ENCODE data around the gene SMG9. TPM values are rescaled to one million over a fixed set of nuclear protein-coding genes. Genes with fewer than 3 reads are reported as not detected.
"Not testable (repeated sequence)": the region's sequence is repeated elsewhere in the genome, so short reads cannot be mapped to it uniquely, and the experiment has no call there.

SMG9 gene
- total RNA-seq, 3 donors from 2014 or later: 10.6 to 29.9 (median 20.6) TPM

- H3K4me1 ChIP-seq: peaks cover 0 to 18% of the 10 kb centered on the region in 2 donors
- intact Hi-C loops (cut with DNase I; ENCODE audit: low total_unique reads): no loop called here
- peak in 1 of 2 donors; percentile 68 for DNase-seq (ENCODE audit: low spot score in 2 of 2)
- no peaks in the 10 kb centered on the region for H3K9me3 ChIP-seq
- TF ChIP-seq POLR2AphosphoS5 (IDR thresholded peaks at IDR 0.05): no peak
- TF ChIP-seq CTCF (IDR thresholded peaks at IDR 0.05): no peak
- TF ChIP-seq POLR2A (IDR thresholded peaks at IDR 0.05): no peak
- peak overlapping the region in 2 of 3 donors; percentile 50 to 57 for H3K4me3 ChIP-seq
- H3K36me3 ChIP-seq: no peaks in the 10 kb centered on the region
- H3K27ac ChIP-seq: peak overlapping the region; percentile 84 to 87
- no peaks in the 10 kb centered on the region for H3K27me3 ChIP-seq
These were observed 24.5 kb upstream of the SMG9 start for GRCh38 chr19:43779147-43779819.

GRCh38 chr19:43778651-43779050 lies 23.9 kb upstream of the SMG9 start:
- TF ChIP-seq CTCF (IDR thresholded peaks at IDR 0.05): no peak
- no peak for TF ChIP-seq POLR2AphosphoS5 (IDR thresholded peaks at IDR 0.05)
- no peak for TF ChIP-seq POLR2A (IDR thresholded peaks at IDR 0.05)
- peaks cover 0 to 12% of the 10 kb centered on the region in 2 donors for H3K4me1 ChIP-seq
- H3K27ac ChIP-seq: peak overlapping the region; percentile 84 to 87
- no peaks in the 10 kb centered on the region for H3K27me3 ChIP-seq
- H3K4me3 ChIP-seq: peak overlapping the region in 1 of 3 donors; percentile 50
- intact Hi-C loops (cut with DNase I; ENCODE audit: low total_unique reads): no loop called here
- H3K9me3 ChIP-seq: no peaks in the 10 kb centered on the region
- H3K36me3 ChIP-seq: no peaks in the 10 kb centered on the region
- DNase-seq (ENCODE audit: low spot score in 2 of 2): no peak

- H3K4me3 ChIP-seq: peak overlapping the region in 1 of 3 donors; percentile 18
- no peaks in the 10 kb centered on the region for H3K27me3 ChIP-seq
- H3K9me3 ChIP-seq: no peaks in the 10 kb centered on the region
These were observed 22.5 kb upstream of the SMG9 start for GRCh38 chr19:43777163-43777695.

GRCh38 chr19:43776286-43776685 lies 21.5 kb upstream of the SMG9 start:
- no peak for TF ChIP-seq POLR2AphosphoS5 (IDR thresholded peaks at IDR 0.05)
- no peak for TF ChIP-seq POLR2A (IDR thresholded peaks at IDR 0.05)
- TF ChIP-seq CTCF (IDR thresholded peaks at IDR 0.05): no peak
- peak overlapping the region in 1 of 2 donors; percentile 12 for H3K27ac ChIP-seq
- H3K27me3 ChIP-seq: no peaks in the 10 kb centered on the region
- no peak for DNase-seq (ENCODE audit: low spot score in 2 of 2)
- H3K36me3 ChIP-seq: no peaks in the 10 kb centered on the region
- no peaks in the 10 kb centered on the region for H3K9me3 ChIP-seq
- intact Hi-C loops (cut with DNase I; ENCODE audit: low total_unique reads): no loop called here
- no peak overlapping the region for H3K4me3 ChIP-seq
- peaks cover 0 to 5% of the 10 kb centered on the region in 2 donors for H3K4me1 ChIP-seq

More at GRCh38 chr19:43777163-43777695, 22.5 kb upstream of the SMG9 start:
- TF ChIP-seq POLR2A (IDR thresholded peaks at IDR 0.05) (no peak), CTCF (IDR thresholded peaks at IDR 0.05) (no peak), POLR2AphosphoS5 (IDR thresholded peaks at IDR 0.05) (no peak)
- Histone ChIP-seq H3K27ac (peak overlapping the region; percentile 84 to 87), H3K36me3 (no peaks in the 10 kb centered on the region), H3K4me1 (peaks cover 0 to 11% of the 10 kb centered on the region in 2 donors)
- intact Hi-C loops (cut with DNase I; ENCODE audit: low total_unique reads): no loop called here
- no peak for DNase-seq (ENCODE audit: low spot score in 2 of 2)

GRCh38 chr19:43775299-43775890 lies 20.6 kb upstream of the SMG9 start:
- Histone ChIP-seq H3K27ac (no peak overlapping the region), H3K4me3 (no peak overlapping the region), H3K36me3 (no peaks in the 10 kb centered on the region), H3K27me3 (no peaks in the 10 kb centered on the region), H3K4me1 (peaks cover 0 to 5% of the 10 kb centered on the region in 2 donors), H3K9me3 (no peaks in the 10 kb centered on the region)
- TF ChIP-seq CTCF (IDR thresholded peaks at IDR 0.05) (no peak), POLR2AphosphoS5 (IDR thresholded peaks at IDR 0.05) (no peak), POLR2A (IDR thresholded peaks at IDR 0.05) (no peak)
- intact Hi-C loops (cut with DNase I; ENCODE audit: low total_unique reads): no loop called here
- DNase-seq (ENCODE audit: low spot score in 2 of 2): no peak

GRCh38 chr19:43774940-43775258 lies 20.1 kb upstream of the SMG9 start:
- Histone ChIP-seq H3K4me3 (peak overlapping the region in 1 of 3 donors; percentile 53), H3K27ac (peak overlapping the region in 1 of 2 donors; percentile 5)
- H3K9me3 ChIP-seq; H3K4me1 ChIP-seq; DNase-seq (ENCODE audit: low spot score in 2 of 2); intact Hi-C loops (cut with DNase I; ENCODE audit: low total_unique reads); H3K27me3 ChIP-seq; H3K36me3 ChIP-seq: not testable (repeated sequence)

All from breast epithelium (tissue), 4 donors.